Epithelial cell of esophagus (primary cell): Measurements from ENCODE around the gene C22orf39.

Experiments
- DNase-seq: peaks from one replicate; pipeline ENCODE4 v3.0.0; 2010; ENCODE audit warnings: low read depth
- H3K4me3 ChIP-seq: 2 replicates; pipeline ENCODE4 v1.5.1; 2011; ENCODE audit warnings: mild to moderate bottlenecking, low read length, control low read depth
- TF ChIP-seq, protein P1 (sequence below): IDR thresholded peaks from 2 replicates; pipeline ENCODE4 v1.5.1; 2011; ENCODE audit warnings: low read depth, mild to moderate bottlenecking, low read length, control low read depth, inconsistent platforms; ENCODE audit not compliant: insufficient read depth; ENCODE audit errors: missing control alignments

The C22orf39 gene

DNA sequence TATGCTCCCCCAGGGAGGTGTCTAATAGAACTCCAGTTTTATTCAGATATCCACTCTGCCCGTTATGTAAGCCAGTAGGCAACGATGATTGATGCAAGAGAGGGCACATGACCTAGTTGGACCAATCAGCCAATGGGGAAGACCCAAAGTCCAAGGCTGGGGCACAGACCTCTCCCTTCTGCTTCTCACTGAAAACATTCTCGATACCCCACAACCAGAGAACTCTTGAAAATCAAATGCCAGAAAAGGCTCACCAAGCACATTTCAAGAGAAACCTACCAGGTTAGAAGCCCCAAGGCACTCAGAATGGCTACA lies 23.4 kb downstream of the C22orf39 start:
- H3K4me3 ChIP-seq, result no peak overlapping the region
- no peak for DNase-seq
- TF ChIP-seq, protein P1, sequence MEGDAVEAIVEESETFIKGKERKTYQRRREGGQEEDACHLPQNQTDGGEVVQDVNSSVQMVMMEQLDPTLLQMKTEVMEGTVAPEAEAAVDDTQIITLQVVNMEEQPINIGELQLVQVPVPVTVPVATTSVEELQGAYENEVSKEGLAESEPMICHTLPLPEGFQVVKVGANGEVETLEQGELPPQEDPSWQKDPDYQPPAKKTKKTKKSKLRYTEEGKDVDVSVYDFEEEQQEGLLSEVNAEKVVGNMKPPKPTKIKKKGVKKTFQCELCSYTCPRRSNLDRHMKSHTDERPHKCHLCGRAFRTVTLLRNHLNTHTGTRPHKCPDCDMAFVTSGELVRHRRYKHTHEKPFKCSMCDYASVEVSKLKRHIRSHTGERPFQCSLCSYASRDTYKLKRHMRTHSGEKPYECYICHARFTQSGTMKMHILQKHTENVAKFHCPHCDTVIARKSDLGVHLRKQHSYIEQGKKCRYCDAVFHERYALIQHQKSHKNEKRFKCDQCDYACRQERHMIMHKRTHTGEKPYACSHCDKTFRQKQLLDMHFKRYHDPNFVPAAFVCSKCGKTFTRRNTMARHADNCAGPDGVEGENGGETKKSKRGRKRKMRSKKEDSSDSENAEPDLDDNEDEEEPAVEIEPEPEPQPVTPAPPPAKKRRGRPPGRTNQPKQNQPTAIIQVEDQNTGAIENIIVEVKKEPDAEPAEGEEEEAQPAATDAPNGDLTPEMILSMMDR, result no peak

DNA sequence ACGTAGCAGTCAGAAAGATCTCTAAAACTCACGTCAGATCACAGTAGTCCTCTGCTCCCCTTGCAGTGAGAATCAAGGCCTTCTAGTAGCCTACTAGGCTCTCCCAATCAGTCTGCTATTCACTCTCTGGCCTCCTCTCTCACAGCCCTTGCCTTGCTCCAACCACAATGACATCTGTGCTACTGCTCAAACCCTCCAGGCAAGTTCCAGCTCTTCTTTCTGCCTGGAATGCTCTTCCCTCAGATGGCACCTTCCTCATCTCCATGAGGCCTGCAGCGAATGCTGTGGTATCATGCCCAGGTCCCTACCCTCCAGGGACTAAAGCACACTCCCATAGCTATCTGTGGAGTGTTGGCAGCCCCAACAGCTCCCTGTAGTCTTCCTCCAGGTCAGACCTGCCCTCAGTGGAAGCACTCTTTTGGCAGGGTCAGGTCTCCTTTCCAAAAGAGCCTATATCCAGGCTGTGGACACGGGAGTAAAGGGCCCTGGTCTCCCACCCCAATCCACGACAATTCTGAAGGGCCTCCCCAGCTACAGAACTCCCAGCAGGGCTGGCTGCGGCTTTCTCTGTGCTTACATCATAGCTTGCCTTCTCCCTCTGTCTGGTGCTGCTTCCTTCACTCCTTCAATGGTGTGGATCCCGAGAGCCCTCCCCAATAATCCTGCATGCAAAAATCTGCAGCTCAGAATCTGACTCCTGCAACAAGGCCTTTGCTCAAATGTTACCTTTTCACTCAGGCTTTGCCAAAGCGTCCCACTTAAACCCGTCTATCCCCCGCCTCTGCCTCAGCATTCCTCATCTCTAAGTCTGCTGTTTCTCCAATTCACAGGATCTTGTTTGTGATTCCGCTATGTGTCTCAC lies 24.8 kb downstream of the C22orf39 start:
- no peak overlapping the region for H3K4me3 ChIP-seq
- DNase-seq, result no peak
- TF ChIP-seq, protein P1, result no peak

DNA sequence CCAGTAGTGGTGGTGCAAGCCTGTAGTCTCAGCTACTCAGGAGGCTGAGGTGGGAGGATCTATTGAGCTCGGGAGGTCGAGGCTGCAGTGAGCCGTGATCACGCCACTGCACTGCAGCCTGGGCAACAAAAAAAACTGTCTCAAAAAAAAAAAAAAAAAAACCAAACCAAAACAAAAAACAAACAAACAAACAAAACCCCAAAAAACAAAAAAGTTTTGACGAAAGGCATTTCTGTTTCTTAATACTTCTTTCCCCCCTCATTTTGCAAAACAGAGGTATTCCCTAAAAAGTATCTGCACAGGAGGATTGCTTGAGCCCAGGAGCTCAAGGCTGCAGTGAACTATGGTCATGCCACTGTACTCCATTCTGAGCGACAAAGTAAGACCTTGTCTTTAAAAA lies 27.2 kb downstream of the C22orf39 start:
- TF ChIP-seq, protein P1, result no peak
- H3K4me3 ChIP-seq, result no peak overlapping the region
- DNase-seq, result no peak

DNA sequence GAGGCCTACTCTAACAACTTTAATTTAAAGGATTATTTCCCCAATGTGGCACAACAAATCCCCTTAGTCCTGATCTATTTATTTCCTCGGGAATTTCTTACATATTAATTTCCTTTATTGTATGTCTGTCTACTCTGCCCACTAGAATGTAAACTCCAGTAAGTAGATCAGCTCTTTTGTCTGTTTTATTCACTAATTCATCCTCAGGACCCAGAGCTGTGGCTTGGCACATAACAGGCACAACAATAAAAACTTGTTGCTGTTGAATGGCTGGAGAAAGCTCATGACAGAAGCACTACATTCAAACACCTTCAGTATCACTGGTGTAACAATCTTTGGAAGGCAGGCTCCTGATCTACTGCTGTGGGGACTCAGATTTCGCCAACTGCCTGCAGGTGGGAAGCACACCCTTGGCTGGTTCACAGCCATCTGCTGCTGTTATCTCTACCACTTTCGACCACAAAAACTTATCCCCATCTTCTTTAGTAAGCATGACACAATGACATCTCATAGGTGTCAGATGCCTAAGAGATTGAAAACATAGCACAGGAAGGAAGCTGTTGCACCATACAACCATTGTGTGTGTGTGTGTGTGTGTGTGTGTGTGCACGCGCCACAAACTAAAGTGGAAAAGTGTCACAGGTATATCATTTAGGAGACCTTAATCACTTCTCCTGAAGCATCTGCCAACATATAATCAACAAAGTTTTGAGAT lies 27.9 kb downstream of the C22orf39 start:
- no peak for DNase-seq
- TF ChIP-seq, protein P1, result no peak
- H3K4me3 ChIP-seq, result no peak overlapping the region

DNA sequence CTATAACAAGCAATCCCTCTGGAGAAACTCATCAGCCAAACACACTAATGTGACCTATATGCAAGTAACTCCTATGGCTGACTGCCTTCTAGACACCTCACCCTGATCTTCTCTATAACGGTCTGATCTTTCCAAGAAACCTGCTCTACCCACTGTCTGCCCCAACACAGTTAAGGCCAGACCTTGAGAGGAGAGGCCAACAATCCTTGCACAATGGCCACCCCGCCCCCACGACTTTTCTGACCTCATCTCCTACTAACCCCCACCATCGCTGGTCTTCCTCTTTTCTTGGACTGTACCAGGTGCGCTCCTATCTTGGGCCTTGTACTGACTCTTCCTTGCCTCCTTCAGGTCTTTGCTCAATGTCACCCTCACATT lies 28.4 kb downstream of the C22orf39 start:
- TF ChIP-seq, protein P1, result no peak
- H3K4me3 ChIP-seq, result no peak overlapping the region
- DNase-seq, result no peak

DNA sequence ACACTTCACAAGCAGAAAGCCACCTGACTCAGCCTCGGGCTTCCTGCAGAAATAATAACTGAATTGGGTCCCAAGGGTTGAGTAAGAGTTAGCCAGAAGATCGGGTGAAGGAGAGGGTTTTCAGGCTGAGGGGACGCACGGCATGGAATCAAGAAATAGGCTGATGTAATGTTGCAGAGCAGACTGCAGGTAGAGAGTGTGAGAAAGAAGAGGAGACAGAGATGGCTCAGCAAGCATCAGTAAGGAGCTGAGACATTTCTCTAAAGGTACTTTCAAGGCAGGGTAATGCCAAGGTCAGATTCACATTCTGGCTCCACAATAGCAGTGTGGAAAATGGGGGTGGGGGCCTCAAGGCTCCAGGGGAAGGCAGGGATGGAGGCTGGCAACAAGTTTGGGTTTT lies 34.6 kb downstream of the C22orf39 start:
- no peak overlapping the region for H3K4me3 ChIP-seq
- DNase-seq, result no peak
- TF ChIP-seq, protein P1, result no peak
